Heart left ventricle (tissue), 13 donors: ENCODE results near the gene STEAP4.

Experiments
- POLR2A ChIP-seq, 2 donors: fragments of 450-650 bp; IDR thresholded peaks; one replicate each; pipeline ENCODE4 v1.6.1; 2017; ENCODE audit warnings: antibody characterized with exemption in 2 of 2, mild to moderate bottlenecking in 2 of 2, moderate library complexity in 2 of 2
- TF ChIP-seq, protein P1 (sequence below), 12 donors: fragments of 200-600 bp; sonication (generic) in 4 of 12; IDR thresholded peaks; one replicate each; pipeline versions ENCODE4 v1.5.0 to v1.8.0; 2018 to 2022; ENCODE audit warnings: antibody characterized with exemption in 12 of 12, mild to moderate bottlenecking in 5 of 12
- donor health status: ischemic (EF 13 %, LVEDD 7.1; RV severe dilation, severe dysfunction).
- donor health status: DM: no; HTN: yes; CAD: no.
- donor health status: DM: no; HTN: no; CAD: no.
- donor health status: ischemic (EF 25% LVEDD 6.9; RV normal size, moderate dysfunction).
- donor health status: ischemic (EF 25% LVEDD 5.7; RV mildly dilated, moderate dysfunction).
- donor health status: ischemic (EF 35%, LVEDD 5.7; RV mildly dilated, moderate dysfunction).
- donor health status: nonischemic (EF 11% LVEDD 7.7; RV severe dilation, severe dysfunction).
- donor health status: DM: yes; HTN: yes; CAD: no.
- donor health status: PGD.
- donor health status: ischemic (EF 29% LVEDD 5.4; RV normal size, mild dysfunction).
- donor health status: nonischemic (EF 23%, LVEDD 6.1; RV moderate dilation, normal function).

DNA sequence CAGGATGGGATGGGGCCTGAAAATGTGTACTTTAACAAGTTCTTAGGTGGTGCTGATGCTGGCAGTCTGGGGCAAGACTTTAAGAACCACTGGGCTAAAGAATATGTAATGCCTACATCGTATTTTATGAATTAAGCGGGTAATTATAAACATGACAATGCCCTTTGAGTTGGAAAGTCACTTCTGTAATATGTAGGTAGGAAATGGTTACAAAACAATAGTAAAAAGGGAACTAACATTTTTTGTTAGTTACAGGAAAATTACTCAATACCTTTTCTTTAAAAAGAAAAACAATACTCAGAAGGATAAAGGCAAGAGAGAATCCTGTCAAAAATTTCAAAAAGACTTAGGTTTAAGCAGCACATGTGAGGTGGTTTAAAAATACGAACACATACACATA, 48.3 kb upstream of the STEAP4 start:
- TF ChIP-seq POLR2A (IDR thresholded peaks at IDR 0.05), result no peak
- TF ChIP-seq, protein P1, sequence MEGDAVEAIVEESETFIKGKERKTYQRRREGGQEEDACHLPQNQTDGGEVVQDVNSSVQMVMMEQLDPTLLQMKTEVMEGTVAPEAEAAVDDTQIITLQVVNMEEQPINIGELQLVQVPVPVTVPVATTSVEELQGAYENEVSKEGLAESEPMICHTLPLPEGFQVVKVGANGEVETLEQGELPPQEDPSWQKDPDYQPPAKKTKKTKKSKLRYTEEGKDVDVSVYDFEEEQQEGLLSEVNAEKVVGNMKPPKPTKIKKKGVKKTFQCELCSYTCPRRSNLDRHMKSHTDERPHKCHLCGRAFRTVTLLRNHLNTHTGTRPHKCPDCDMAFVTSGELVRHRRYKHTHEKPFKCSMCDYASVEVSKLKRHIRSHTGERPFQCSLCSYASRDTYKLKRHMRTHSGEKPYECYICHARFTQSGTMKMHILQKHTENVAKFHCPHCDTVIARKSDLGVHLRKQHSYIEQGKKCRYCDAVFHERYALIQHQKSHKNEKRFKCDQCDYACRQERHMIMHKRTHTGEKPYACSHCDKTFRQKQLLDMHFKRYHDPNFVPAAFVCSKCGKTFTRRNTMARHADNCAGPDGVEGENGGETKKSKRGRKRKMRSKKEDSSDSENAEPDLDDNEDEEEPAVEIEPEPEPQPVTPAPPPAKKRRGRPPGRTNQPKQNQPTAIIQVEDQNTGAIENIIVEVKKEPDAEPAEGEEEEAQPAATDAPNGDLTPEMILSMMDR (IDR thresholded peaks at IDR 0.05), result no peak
